HG03045 (cell line): ENCODE measurements around the gene SLCO4A1.

Experiments
- ATAC-seq: cut with Tn5 transposase; IDR thresholded peaks from one replicate; pipeline ENCODE4 v1.9.1; 2021; ENCODE audit warnings: mild to moderate bottlenecking, moderate library complexity; ENCODE audit not compliant: unreplicated experiment

Gene SLCO4A1, protein sequence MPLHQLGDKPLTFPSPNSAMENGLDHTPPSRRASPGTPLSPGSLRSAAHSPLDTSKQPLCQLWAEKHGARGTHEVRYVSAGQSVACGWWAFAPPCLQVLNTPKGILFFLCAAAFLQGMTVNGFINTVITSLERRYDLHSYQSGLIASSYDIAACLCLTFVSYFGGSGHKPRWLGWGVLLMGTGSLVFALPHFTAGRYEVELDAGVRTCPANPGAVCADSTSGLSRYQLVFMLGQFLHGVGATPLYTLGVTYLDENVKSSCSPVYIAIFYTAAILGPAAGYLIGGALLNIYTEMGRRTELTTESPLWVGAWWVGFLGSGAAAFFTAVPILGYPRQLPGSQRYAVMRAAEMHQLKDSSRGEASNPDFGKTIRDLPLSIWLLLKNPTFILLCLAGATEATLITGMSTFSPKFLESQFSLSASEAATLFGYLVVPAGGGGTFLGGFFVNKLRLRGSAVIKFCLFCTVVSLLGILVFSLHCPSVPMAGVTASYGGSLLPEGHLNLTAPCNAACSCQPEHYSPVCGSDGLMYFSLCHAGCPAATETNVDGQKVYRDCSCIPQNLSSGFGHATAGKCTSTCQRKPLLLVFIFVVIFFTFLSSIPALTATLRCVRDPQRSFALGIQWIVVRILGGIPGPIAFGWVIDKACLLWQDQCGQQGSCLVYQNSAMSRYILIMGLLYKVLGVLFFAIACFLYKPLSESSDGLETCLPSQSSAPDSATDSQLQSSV

DNA sequence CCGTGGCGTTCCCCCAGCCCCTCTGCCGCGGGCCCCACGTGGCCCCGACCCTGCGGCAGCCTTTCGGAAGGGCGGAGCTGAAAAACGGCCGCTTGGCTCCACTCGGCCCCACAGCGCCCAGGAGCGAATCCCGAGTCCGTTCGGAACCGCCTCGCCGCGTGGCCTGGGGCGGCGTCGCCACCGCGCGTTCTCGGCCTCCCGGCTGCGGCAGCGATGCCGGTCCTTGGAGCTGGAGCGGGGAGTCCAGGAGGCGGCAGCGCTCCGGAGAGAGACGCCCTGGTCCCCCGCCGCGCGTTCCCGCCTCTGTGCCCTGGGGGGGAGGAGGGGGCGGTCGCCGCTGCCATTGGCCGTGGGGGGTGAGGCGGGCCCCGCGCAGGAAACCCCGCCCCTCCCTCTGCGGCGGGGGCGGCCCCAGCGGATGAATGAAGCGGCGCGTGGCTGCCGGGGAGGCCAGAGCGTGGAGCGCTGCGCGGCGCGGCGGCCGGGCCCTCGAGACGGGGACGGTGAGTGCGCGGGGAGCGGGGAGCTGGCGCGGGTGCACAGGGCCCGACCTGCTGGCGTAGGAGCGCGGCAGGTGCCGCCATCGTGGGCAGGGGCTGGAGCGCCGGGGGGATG is at the start of gene SLCO4A1:
SLCO4A1 (plus strand) TSS at position 453 of the 615 bp plus-strand sequence. CDS start 13,952 bp downstream, outside the sequence.
- ATAC-seq: peak; percentile 60

DNA sequence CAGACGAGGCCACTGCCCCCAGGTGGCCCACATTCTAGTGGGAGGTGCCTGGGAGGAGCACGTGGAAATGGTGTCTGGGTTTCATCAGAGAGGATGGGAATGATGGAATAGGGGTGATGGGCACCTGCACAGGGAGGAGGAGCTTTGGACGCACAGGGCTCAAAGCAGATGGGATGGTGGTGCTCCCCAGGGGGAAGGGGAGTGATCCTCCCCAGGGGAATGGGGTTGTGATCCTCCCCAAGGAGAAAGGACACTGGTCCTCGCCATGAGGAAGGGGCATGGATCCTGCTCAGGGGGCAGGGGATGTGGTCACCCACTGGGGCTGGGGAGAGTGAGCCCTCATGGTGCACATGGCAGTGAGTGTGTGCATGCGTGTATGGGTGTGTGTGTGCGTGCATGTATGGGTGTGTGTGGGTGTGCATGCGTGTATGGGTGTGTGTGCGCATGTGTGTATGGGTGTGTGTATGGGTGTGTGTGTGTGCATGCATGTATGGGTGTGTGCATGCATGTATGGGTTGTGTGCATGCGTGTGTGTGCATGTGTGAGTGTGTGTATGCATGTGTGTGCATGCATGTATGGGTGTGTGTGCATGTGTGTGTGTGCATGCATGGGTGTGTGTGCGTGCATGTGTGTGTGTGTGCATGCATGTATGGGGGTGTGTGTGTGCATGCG is 49.7 kb upstream of the SLCO4A1 start:
- ATAC-seq: no peak

- ATAC-seq: no peak
These were observed 48.7 kb upstream of the SLCO4A1 start for GRCh38 chr20:62593616-62594015.

DNA sequence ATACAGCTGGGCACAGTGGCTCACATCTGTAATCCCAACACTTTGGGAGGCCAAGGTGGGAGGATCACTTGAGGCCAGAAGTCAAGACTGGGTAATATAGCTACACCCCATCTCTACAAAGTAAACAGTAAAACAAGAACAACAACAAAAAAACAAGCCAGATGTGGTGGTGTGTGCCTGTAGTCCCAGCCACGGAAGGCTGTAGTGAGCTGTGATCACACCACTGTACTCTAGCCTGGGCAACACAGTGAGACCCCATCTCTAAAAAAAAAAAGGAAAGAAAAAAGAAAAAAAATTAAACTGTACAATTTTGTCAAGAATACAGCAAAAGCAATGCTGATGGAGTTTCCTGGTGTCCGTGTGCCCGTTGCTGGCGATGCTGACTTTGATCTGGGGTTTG is 47.2 kb upstream of the SLCO4A1 start:
- ATAC-seq: no peak

GRCh38 chr20:62595491-62595890 is 46.8 kb upstream of the SLCO4A1 start:
- ATAC-seq: no peak

- ATAC-seq: no peak
These were observed 45.8 kb upstream of the SLCO4A1 start for GRCh38 chr20:62596486-62596885.

DNA sequence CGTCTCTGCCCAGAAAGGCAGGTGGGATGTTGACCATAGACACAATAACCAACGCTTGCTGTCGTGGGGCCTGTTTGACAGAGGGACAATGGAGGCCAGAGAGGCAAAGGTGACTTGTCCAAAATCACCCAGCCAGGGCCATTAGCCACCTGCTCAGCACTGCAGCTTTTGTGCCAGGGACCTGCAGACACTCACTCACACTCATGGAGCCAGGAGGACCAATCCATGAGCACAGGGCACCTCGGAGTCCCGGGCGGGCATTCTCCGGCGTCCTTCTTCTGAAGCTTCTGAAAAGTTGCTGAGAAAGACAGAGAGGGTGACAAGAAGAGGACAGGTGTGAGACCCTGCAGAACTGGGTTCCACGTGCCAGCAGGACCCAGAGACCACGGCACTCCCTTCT is 45.4 kb upstream of the SLCO4A1 start:
- no peak for ATAC-seq

- no peak for ATAC-seq
These were observed 44.7 kb upstream of the SLCO4A1 start for GRCh38 chr20:62597416-62598115.

- ATAC-seq: no peak
These were observed 43.5 kb upstream of the SLCO4A1 start for GRCh38 chr20:62598761-62599194.

DNA sequence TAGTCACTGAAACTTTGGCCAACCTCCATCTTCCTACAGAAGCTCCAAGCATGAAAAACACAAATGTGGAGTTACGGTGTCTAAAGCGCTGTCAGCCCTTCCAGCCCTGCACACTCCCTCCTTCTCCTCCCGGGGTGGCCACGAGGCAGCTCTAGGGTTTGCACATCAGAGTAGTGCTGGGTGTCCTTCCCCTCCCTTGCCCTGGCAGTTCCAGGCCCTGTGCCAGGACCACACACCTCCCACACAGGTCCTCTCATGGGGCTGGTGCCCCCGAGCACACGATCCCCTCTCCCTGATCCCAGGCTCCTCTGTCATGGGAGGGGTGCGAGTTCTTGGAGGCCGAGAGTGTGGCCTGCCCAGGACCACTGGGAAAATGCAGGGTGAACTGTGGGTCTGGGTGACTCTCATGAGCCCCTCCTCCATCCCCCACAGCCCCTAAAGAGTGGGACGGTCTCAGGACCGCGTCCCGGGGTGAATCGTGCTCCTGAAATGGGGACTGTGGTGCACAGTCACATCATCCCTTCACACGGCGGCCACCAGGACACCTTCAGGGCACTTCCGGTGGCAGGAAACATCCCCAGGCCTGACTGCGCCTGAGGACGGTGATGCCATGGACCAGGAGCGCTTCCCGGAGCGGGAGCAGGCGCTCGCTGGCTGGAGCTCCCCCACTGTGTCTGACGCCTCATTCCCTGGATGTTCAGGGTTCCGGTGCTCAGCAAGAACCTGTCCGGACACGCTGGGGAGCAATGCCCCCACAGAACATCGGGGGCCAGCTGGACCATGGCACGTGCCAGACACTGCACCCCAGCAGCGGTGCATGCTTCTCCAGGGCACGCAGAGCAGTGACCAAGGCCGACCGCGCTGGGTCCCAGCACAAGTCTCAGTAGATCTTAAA is 42.8 kb upstream of the SLCO4A1 start:
- ATAC-seq: no peak

GRCh38 chr20:62601172-62601571 is 41.1 kb upstream of the SLCO4A1 start:
- no peak for ATAC-seq

GRCh38 chr20:62601714-62602113 is 40.6 kb upstream of the SLCO4A1 start:
- ATAC-seq: no peak

GRCh38 chr20:62602550-62602949 is 39.8 kb upstream of the SLCO4A1 start:
- ATAC-seq: no peak

GRCh38 chr20:62603021-62603906 is 39.0 kb upstream of the SLCO4A1 start:
- ATAC-seq: no peak

- ATAC-seq: no peak
These were observed 38.2 kb upstream of the SLCO4A1 start for GRCh38 chr20:62603907-62604785.

- ATAC-seq: no peak
These were observed 37.5 kb upstream of the SLCO4A1 start for GRCh38 chr20:62604796-62605195.

DNA sequence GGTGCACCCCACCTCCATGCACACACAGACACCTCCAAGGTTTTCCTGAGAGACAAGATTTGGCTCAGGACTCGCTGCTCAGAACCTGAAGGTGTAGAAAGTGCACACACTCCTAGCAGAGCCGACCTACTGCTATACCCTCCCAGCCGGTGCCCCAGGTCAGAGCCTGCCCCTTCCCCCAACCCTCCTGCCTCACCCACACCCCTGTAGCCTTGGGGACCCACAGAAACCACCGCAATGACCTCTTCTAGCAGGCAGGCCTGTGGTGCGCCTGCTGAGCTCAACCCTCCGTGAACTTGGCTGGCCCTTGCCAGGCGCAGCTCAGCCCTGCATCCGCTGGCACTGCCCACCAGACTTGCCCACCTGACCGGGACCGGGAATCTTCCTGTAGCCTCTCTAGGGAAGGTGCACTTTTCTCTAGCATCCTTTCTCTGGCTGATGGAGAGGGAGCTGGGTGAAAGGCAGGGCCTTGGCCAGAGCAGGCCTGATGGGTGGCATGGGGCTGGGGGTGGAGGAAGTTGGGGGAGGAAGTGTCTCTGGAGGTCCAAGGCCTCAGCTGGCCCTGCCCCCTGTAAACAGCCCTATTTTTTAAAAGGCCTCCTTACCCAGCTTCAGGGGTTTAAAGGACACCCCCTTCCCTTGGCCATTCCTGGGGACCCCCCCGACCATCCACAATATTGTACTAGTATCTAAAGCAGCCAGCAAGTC is 36.9 kb upstream of the SLCO4A1 start:
- no peak for ATAC-seq
